Hepatocyte (in vitro differentiated cells): ENCODE measurements around the gene PPP1R15A. TPM values are rescaled to one million over a fixed set of nuclear protein-coding genes. Genes with fewer than 3 reads are reported as not detected.

Experiments used
- DNase-seq: peaks from one replicate; pipeline ENCODE4 v3.0.0-alpha.2; 2016; ENCODE audit warnings: low spot score
- H2AFZ ChIP-seq: fragments of 200-600 bp; sonication (generic); 2 replicates; pipeline ENCODE4 v1.6.0; 2016; ENCODE audit warnings: antibody characterized with exemption, mild to moderate bottlenecking
- H3K27ac ChIP-seq: fragments of 200-600 bp; sonication (generic); 2 replicates; pipeline ENCODE4 v1.5.1; 2016; ENCODE audit warnings: mild to moderate bottlenecking
- H3K27me3 ChIP-seq: fragments of 200-600 bp; sonication (generic); 2 replicates; pipeline ENCODE4 v1.6.1; 2016
- H3K36me3 ChIP-seq: fragments of 200-600 bp; sonication (generic); replicated peaks from 2 replicates; pipeline ENCODE4 v1.5.1; 2016; ENCODE audit warnings: low read depth; ENCODE audit not compliant: insufficient read depth
- H3K4me1 ChIP-seq: fragments of 200-600 bp; sonication (generic); 2 replicates; pipeline ENCODE4 v1.5.1; 2016; ENCODE audit warnings: mild to moderate bottlenecking, moderate library complexity; ENCODE audit not compliant: insufficient read depth
- H3K4me2 ChIP-seq: fragments of 200-600 bp; sonication (generic); 2 replicates; pipeline ENCODE4 v1.6.0; 2016
- H3K4me3 ChIP-seq: fragments of 200-600 bp; sonication (generic); 2 replicates; pipeline ENCODE4 v1.5.1; 2016; ENCODE audit warnings: mild to moderate bottlenecking
- H3K79me2 ChIP-seq: fragments of 200-600 bp; sonication (generic); 2 replicates; pipeline ENCODE4 v1.6.0; 2017; ENCODE audit warnings: mild to moderate bottlenecking
- H3K9me2 ChIP-seq: fragments of 200-600 bp; sonication (generic); replicated peaks from 2 replicates; pipeline ENCODE4 v1.6.0; 2017; ENCODE audit warnings: mild to moderate bottlenecking; ENCODE audit not compliant: insufficient read depth
- H3K9me3 ChIP-seq: fragments of 200-600 bp; sonication (generic); 2 replicates; pipeline ENCODE4 v1.5.1; 2016; ENCODE audit warnings: low read depth, mild to moderate bottlenecking
- H4K20me1 ChIP-seq: fragments of 200-600 bp; sonication (generic); 2 replicates; pipeline ENCODE4 v1.6.0; 2016; ENCODE audit warnings: mild to moderate bottlenecking; ENCODE audit not compliant: insufficient read depth, poor library complexity, severe bottlenecking
- CTCF ChIP-seq: fragments of 200-600 bp; sonication (generic); IDR thresholded peaks from 2 replicates; pipeline ENCODE4 v1.5.1; 2016; ENCODE audit warnings: antibody characterized with exemption, mild to moderate bottlenecking; ENCODE audit not compliant: poor library complexity
- EZH2 ChIP-seq: fragments of 200-600 bp; sonication (generic); IDR thresholded peaks from 2 replicates; pipeline ENCODE4 v1.6.1; 2016; ENCODE audit warnings: antibody characterized with exemption, mild to moderate bottlenecking, borderline replicate concordance
- EZH2phosphoT487 ChIP-seq: fragments of 200-600 bp; sonication (generic); IDR thresholded peaks from one replicate; pipeline ENCODE4 v1.6.1; 2018; ENCODE audit warnings: antibody characterized with exemption, mild to moderate bottlenecking, low read depth, moderate library complexity; ENCODE audit not compliant: unreplicated experiment, severe bottlenecking
- WGBS: methylation state at CpG from one replicate; pipeline ENCODE4 v1.1.6; 2016; ENCODE audit warnings: low lambda C conversion rate; ENCODE audit errors: missing lambda C conversion rate; 5-methylcytosine and 5-hydroxymethylcytosine counted together
- polyA plus RNA-seq: library from polyadenylated mRNA; unstranded; fragments of >200 nt; fragmentation: Nextera tagmentation; extraction: Ambion mirVana; gene quantifications from 2 replicates; pipeline ENCODE4 v1.2.1, GENCODE V29; 2016
- total RNA-seq: library from RNA; depleted of rRNA; stranded (reverse); fragments of >200 nt; gene quantifications from 2 replicates; pipeline ENCODE4 v1.2.3, GENCODE V29; 2014

PPP1R15A gene
- total and polyA plus RNA-seq, 2 experiments from 2014 or later: 83.1 to 172 TPM

GRCh38 chr19:48921721-48922500 is 49.7 kb downstream of the PPP1R15A start:
- Histone ChIP-seq H2AFZ (no peak overlapping the region), H3K9me3 (no peaks in the 10 kb centered on the region), H3K27ac (no peak overlapping the region), H4K20me1 (no peaks in the 10 kb centered on the region), H3K27me3 (no peaks in the 10 kb centered on the region), H3K36me3 (no peaks in the 10 kb centered on the region), H3K4me2 (no peak overlapping the region), H3K79me2 (no peaks in the 10 kb centered on the region), H3K4me3 (no peak overlapping the region), H3K4me1 (no peaks in the 10 kb centered on the region), H3K9me2 (no peaks in the 10 kb centered on the region)
- TF ChIP-seq EZH2 (no peak), CTCF (no peak), EZH2phosphoT487 (no peak)
- DNase-seq: no peak
- WGBS: 95% methylated on average over 8 of the region's 12 CpGs

GRCh38 chr19:48922548-48923490 is 50.6 kb downstream of the PPP1R15A start:
- H2AFZ ChIP-seq: no peak overlapping the region
- no peaks in the 10 kb centered on the region for H3K9me3 ChIP-seq
- no peak overlapping the region for H3K4me3 ChIP-seq
- H3K27me3 ChIP-seq: no peaks in the 10 kb centered on the region
- WGBS: 91% methylated on average over 17 of the region's 18 CpGs
- no peaks in the 10 kb centered on the region for H3K4me1 ChIP-seq
- no peaks in the 10 kb centered on the region for H3K79me2 ChIP-seq
- no peak for DNase-seq
- no peaks in the 10 kb centered on the region for H3K9me2 ChIP-seq
- H4K20me1 ChIP-seq: no peaks in the 10 kb centered on the region
- no peak overlapping the region for H3K4me2 ChIP-seq
- no peak overlapping the region for H3K27ac ChIP-seq
- TF ChIP-seq EZH2: no peak
- no peaks in the 10 kb centered on the region for H3K36me3 ChIP-seq

- no peaks in the 10 kb centered on the region for H3K36me3 ChIP-seq
- WGBS: 88% methylated on average over 11 of the region's 11 CpGs
- H4K20me1 ChIP-seq: no peaks in the 10 kb centered on the region
- TF ChIP-seq EZH2 (no peak), EZH2phosphoT487 (no peak), CTCF (no peak)
- no peak overlapping the region for H2AFZ ChIP-seq
- H3K4me3 ChIP-seq: no peak overlapping the region
- H3K27me3 ChIP-seq: no peaks in the 10 kb centered on the region
- DNase-seq: peak; percentile 50
- no peak overlapping the region for H3K27ac ChIP-seq
- H3K4me2 ChIP-seq: no peak overlapping the region
- H3K9me3 ChIP-seq: no peaks in the 10 kb centered on the region
- no peaks in the 10 kb centered on the region for H3K4me1 ChIP-seq
- no peaks in the 10 kb centered on the region for H3K9me2 ChIP-seq
- no peaks in the 10 kb centered on the region for H3K79me2 ChIP-seq
Observed at GRCh38 chr19:48925240-48925843, 53.1 kb downstream of the PPP1R15A start.

Other genes with a start within 250 kb of the PPP1R15A start
Only the 30 nearest of the 32 such genes appear.
- gene DBP, start 235.0 kb upstream of the PPP1R15A start, total RNA-seq: 3.9 and 5.4 TPM in 2 replicates
- gene DBP, start 235.0 kb upstream of the PPP1R15A start, polyA plus RNA-seq: 11.8 and 20.4 TPM in 2 replicates
- 11.7 and 12.0 TPM in 2 replicates for gene CA11, start 226.2 kb upstream of the PPP1R15A start, total RNA-seq
- gene CA11, start 226.2 kb upstream of the PPP1R15A start, polyA plus RNA-seq: 43.6 and 48.6 TPM in 2 replicates
- gene NTN5, start 199.4 kb upstream of the PPP1R15A start, total RNA-seq: 0.08 TPM in 1 of 2 replicates, not detected in the other
- 0.33 and 0.60 TPM in 2 replicates for gene NTN5, start 199.4 kb upstream of the PPP1R15A start, polyA plus RNA-seq
- gene FUT2, start 176.4 kb upstream of the PPP1R15A start, total RNA-seq: 12.4 and 13.4 TPM in 2 replicates
- gene FUT2, start 176.4 kb upstream of the PPP1R15A start, polyA plus RNA-seq: 14.4 and 16.9 TPM in 2 replicates
- gene MAMSTR, start 152.7 kb upstream of the PPP1R15A start, total RNA-seq: 2.2 and 2.3 TPM in 2 replicates
- gene MAMSTR, start 152.7 kb upstream of the PPP1R15A start, polyA plus RNA-seq: 5.2 and 7.5 TPM in 2 replicates
- 1.1 and 4.2 TPM in 2 replicates for gene RASIP1, start 131.8 kb upstream of the PPP1R15A start, total RNA-seq
- gene RASIP1, start 131.8 kb upstream of the PPP1R15A start, polyA plus RNA-seq: 1.9 and 3.6 TPM in 2 replicates
- gene IZUMO1, start 125.5 kb upstream of the PPP1R15A start, total RNA-seq: 0.40 and 0.57 TPM in 2 replicates
- 0.52 and 1.3 TPM in 2 replicates for gene IZUMO1, start 125.5 kb upstream of the PPP1R15A start, polyA plus RNA-seq
- 2.4 TPM in 2 replicates for gene FUT1, start 119.8 kb upstream of the PPP1R15A start, total RNA-seq
- 4.3 and 5.2 TPM in 2 replicates for gene FUT1, start 119.8 kb upstream of the PPP1R15A start, polyA plus RNA-seq
- not detected in 2 replicates for gene FGF21, start 116.9 kb upstream of the PPP1R15A start, total RNA-seq
- gene FGF21, start 116.9 kb upstream of the PPP1R15A start, polyA plus RNA-seq: not detected in 2 replicates
- 39.6 and 44.2 TPM in 2 replicates for gene BCAT2, start 61.4 kb upstream of the PPP1R15A start, total RNA-seq
- 84.6 and 122 TPM in 2 replicates for gene BCAT2, start 61.4 kb upstream of the PPP1R15A start, polyA plus RNA-seq
- gene HSD17B14, start 35.9 kb upstream of the PPP1R15A start, total RNA-seq: 64.1 and 67.6 TPM in 2 replicates
- gene HSD17B14, start 35.9 kb upstream of the PPP1R15A start, polyA plus RNA-seq: 91.9 and 107 TPM in 2 replicates
- gene PLEKHA4, start 3.8 kb upstream of the PPP1R15A start, total RNA-seq: 7.3 and 8.3 TPM in 2 replicates
- 15.1 and 25.8 TPM in 2 replicates for gene PLEKHA4, start 3.8 kb upstream of the PPP1R15A start, polyA plus RNA-seq
- gene TULP2, start 26.3 kb downstream of the PPP1R15A start, total RNA-seq: not detected in 2 replicates
- gene TULP2, start 26.3 kb downstream of the PPP1R15A start, polyA plus RNA-seq: not detected in 2 replicates
- 233 and 283 TPM in 2 replicates for gene NUCB1, start 27.9 kb downstream of the PPP1R15A start, total RNA-seq
- gene NUCB1, start 27.9 kb downstream of the PPP1R15A start, polyA plus RNA-seq: 332 and 339 TPM in 2 replicates
- gene DHDH, start 61.3 kb downstream of the PPP1R15A start, total RNA-seq: 0.72 and 3.7 TPM in 2 replicates
- gene DHDH, start 61.3 kb downstream of the PPP1R15A start, polyA plus RNA-seq: 1.5 and 2.9 TPM in 2 replicates
- gene BAX, start 82.5 kb downstream of the PPP1R15A start, total RNA-seq: 76.4 and 77.3 TPM in 2 replicates
- gene BAX, start 82.5 kb downstream of the PPP1R15A start, polyA plus RNA-seq: 106 and 116 TPM in 2 replicates
- gene FTL, start 92.9 kb downstream of the PPP1R15A start, total RNA-seq: 8,878 and 9,969 TPM in 2 replicates
- 13,723 and 15,987 TPM in 2 replicates for gene FTL, start 92.9 kb downstream of the PPP1R15A start, polyA plus RNA-seq
- gene GYS1, start 120.9 kb downstream of the PPP1R15A start, total RNA-seq: 29.2 and 37.4 TPM in 2 replicates
- 45.9 and 54.8 TPM in 2 replicates for gene GYS1, start 120.9 kb downstream of the PPP1R15A start, polyA plus RNA-seq
- gene RUVBL2, start 121.5 kb downstream of the PPP1R15A start, total RNA-seq: 62.9 and 72.1 TPM in 2 replicates
- 79.6 and 84.9 TPM in 2 replicates for gene RUVBL2, start 121.5 kb downstream of the PPP1R15A start, polyA plus RNA-seq
- gene LHB, start 144.7 kb downstream of the PPP1R15A start, total RNA-seq: not detected in 2 replicates
- not detected in 2 replicates for gene LHB, start 144.7 kb downstream of the PPP1R15A start, polyA plus RNA-seq
- gene CGB3, start 151.9 kb downstream of the PPP1R15A start, total RNA-seq: 1.1 TPM in 1 of 2 replicates, not detected in the other
- not detected in 2 replicates for gene CGB3, start 151.9 kb downstream of the PPP1R15A start, polyA plus RNA-seq
- gene CGB2, start 159.5 kb downstream of the PPP1R15A start, total RNA-seq: not detected in 2 replicates
- not detected in 2 replicates for gene CGB2, start 159.5 kb downstream of the PPP1R15A start, polyA plus RNA-seq
- gene CGB1, start 164.5 kb downstream of the PPP1R15A start, total RNA-seq: not detected in 2 replicates
- gene CGB1, start 164.5 kb downstream of the PPP1R15A start, polyA plus RNA-seq: 0.52 TPM in 1 of 2 replicates, not detected in the other
- 1.5 and 1.9 TPM in 2 replicates for gene CGB5, start 171.4 kb downstream of the PPP1R15A start, total RNA-seq
- gene CGB5, start 171.4 kb downstream of the PPP1R15A start, polyA plus RNA-seq: 0.22 and 1.2 TPM in 2 replicates
- 0.50 TPM in 1 of 2 replicates, not detected in the other for gene CGB8, start 176.7 kb downstream of the PPP1R15A start, total RNA-seq
- gene CGB8, start 176.7 kb downstream of the PPP1R15A start, polyA plus RNA-seq: 0.53 TPM in 1 of 2 replicates, not detected in the other
- gene CGB7, start 185.3 kb downstream of the PPP1R15A start, total RNA-seq: 0.76 TPM in 1 of 2 replicates, not detected in the other
- gene CGB7, start 185.3 kb downstream of the PPP1R15A start, polyA plus RNA-seq: 1.6 and 4.1 TPM in 2 replicates
- 2.9 and 3.4 TPM in 2 replicates for gene NTF4, start 192.4 kb downstream of the PPP1R15A start, total RNA-seq
- gene NTF4, start 192.4 kb downstream of the PPP1R15A start, polyA plus RNA-seq: 6.9 and 11.5 TPM in 2 replicates
- gene KCNA7, start 200.3 kb downstream of the PPP1R15A start, total RNA-seq: not detected in 2 replicates
- gene KCNA7, start 200.3 kb downstream of the PPP1R15A start, polyA plus RNA-seq: not detected in 2 replicates
- gene SNRNP70, start 213.0 kb downstream of the PPP1R15A start, total RNA-seq: 164 and 190 TPM in 2 replicates
- gene SNRNP70, start 213.0 kb downstream of the PPP1R15A start, polyA plus RNA-seq: 248 and 294 TPM in 2 replicates
- 7.1 and 8.7 TPM in 2 replicates for gene LIN7B, start 241.9 kb downstream of the PPP1R15A start, total RNA-seq
- gene LIN7B, start 241.9 kb downstream of the PPP1R15A start, polyA plus RNA-seq: 18.0 and 20.6 TPM in 2 replicates